GM12878 (cell line): ENCODE data around the gene PPP6R2.

Experiments
- EGR1 ChIP-seq, 2 experiments: IDR thresholded peaks; 1 replicate in 1 of 2; 2 replicates in 1 of 2; pipeline ENCODE4 v1.6.1; 2011 to 2012; ENCODE audit warnings: low read depth in 2 of 2, low read length in 2 of 2, borderline replicate concordance in 1 of 2, mild to moderate bottlenecking in 1 of 2, moderate library complexity in 1 of 2
- HDAC6 ChIP-seq: fragments of 200-600 bp; sonication (generic); IDR thresholded peaks from one replicate; pipeline ENCODE4 v1.8.0; 2017; ENCODE audit warnings: antibody characterized with exemption; ENCODE audit not compliant: unreplicated experiment
- POLR2A ChIP-seq: IDR thresholded peaks from 2 replicates; pipeline ENCODE4 v1.6.1; 2011; ENCODE audit warnings: low read depth, mild to moderate bottlenecking, low read length
- RFX5 ChIP-seq: IDR thresholded peaks from 2 replicates; pipeline ENCODE4 v1.6.1; 2011; ENCODE audit warnings: low read depth, low read length, improper control_type of control experiment
- SMAD1 ChIP-seq: fragments of 450-650 bp; IDR thresholded peaks from 2 replicates; pipeline ENCODE4 v1.6.1; 2018; ENCODE audit warnings: mild to moderate bottlenecking, low read depth; ENCODE audit not compliant: partially characterized antibody
- TF ChIP-seq, protein P1 (sequence below), 3 experiments: IDR thresholded peaks in 2 of 3; conservative IDR thresholded peaks in 1 of 3; 2 replicates each; pipeline ENCODE4 v1.5.1; 2011; ENCODE audit warnings: low read depth in 3 of 3, low read length in 3 of 3, mild to moderate bottlenecking in 3 of 3, control low read depth in 2 of 3, moderate library complexity in 2 of 3, inconsistent platforms in 1 of 3, mixed read lengths in 1 of 3; ENCODE audit not compliant: control insufficient read depth in 2 of 3, insufficient read depth in 1 of 3; ENCODE audit errors: extremely low read depth in 1 of 3
- TF ChIP-seq, protein P2 (sequence below): IDR thresholded peaks from 2 replicates; pipeline ENCODE4 v1.6.1; 2012; ENCODE audit warnings: low read depth, low read length, improper control_type of control experiment

DNA sequence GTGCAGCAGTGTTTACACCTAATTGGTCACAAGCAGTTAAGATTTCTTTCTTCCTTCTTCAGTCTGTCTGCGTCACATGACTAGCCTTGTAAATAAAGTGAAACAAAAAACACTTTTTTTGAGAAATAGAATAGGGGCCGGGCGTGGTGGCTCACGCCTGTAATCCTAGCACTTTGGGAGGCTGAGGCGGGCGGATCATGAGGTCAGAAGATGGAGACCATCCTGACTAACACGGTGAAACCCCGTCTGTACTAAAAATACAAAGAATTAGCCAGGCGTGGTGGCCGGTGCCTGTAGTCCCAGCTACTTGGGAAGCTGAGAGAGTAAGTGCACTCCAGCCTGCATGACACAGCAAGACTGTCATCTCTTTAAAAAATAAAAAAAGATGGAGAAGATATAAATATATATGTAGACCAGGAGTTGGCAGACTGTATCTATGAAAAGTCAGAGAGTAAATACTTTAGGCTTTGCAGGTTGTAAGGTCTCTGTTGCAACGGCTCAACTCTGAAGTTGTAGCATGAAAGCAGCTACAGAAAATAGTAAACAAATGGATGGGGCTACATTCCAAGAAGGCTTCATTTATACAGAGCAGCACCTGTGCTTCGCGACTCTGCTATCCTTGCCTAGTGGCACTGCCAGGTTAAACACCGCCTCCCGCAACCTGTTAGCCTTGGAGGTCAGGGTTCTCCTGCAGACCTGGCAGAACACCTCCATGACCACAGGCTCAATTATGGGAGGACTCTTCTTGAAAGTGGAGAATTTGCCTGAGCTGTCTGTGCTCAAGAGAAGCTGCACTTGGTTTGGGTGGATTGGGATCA, 55.9 kb downstream of the PPP6R2 start:
- TF ChIP-seq HDAC6 (no peak), POLR2A (no peak), EGR1 (IDR thresholded peaks at IDR 0.05; ENCODE audit: borderline replicate concordance in 1 of 2, low read depth in 2 of 2, low read length in 2 of 2) (no peak), RFX5 (no peak), SMAD1 (no peak)
- TF ChIP-seq, protein P1, sequence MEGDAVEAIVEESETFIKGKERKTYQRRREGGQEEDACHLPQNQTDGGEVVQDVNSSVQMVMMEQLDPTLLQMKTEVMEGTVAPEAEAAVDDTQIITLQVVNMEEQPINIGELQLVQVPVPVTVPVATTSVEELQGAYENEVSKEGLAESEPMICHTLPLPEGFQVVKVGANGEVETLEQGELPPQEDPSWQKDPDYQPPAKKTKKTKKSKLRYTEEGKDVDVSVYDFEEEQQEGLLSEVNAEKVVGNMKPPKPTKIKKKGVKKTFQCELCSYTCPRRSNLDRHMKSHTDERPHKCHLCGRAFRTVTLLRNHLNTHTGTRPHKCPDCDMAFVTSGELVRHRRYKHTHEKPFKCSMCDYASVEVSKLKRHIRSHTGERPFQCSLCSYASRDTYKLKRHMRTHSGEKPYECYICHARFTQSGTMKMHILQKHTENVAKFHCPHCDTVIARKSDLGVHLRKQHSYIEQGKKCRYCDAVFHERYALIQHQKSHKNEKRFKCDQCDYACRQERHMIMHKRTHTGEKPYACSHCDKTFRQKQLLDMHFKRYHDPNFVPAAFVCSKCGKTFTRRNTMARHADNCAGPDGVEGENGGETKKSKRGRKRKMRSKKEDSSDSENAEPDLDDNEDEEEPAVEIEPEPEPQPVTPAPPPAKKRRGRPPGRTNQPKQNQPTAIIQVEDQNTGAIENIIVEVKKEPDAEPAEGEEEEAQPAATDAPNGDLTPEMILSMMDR (IDR thresholded peaks at IDR 0.05 in 2 of 3, conservative IDR thresholded peaks at IDR 0.05 in 1 of 3; ENCODE audit: control insufficient read depth in 2 of 3, extremely low read depth in 1 of 3, insufficient read depth in 1 of 3, low read depth in 3 of 3, low read length in 3 of 3): no peak
- TF ChIP-seq, protein P2, sequence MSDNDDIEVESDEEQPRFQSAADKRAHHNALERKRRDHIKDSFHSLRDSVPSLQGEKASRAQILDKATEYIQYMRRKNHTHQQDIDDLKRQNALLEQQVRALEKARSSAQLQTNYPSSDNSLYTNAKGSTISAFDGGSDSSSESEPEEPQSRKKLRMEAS: no peak
